H1 (cell line): Measurements from ENCODE around the gene FGF18. TPM values are rescaled to one million over a fixed set of nuclear protein-coding genes. Genes with fewer than 3 reads are reported as not detected.

Source experiments
- CTCF ChIA-PET: fragments of 300-600 bp; sonication (Branson Sonifier 250); formaldehyde crosslinking; loops from one replicate; lab custom pipeline; 2021; ENCODE audit not compliant: partially characterized antibody; lab: Charles Lee
- POLR2A ChIA-PET: fragments of 300-600 bp; sonication (Branson Sonifier 250); formaldehyde crosslinking; loops from one replicate; lab custom pipeline; 2021; ENCODE audit warnings: inconsistent platforms; ENCODE audit not compliant: partially characterized antibody; lab: Charles Lee
- DNase-seq, 2 experiments: peaks; one replicate each; pipeline versions ENCODE4 v3.0.0 to v3.0.0-alpha.2; 2010 to 2022; ENCODE audit warnings: low spot score in 2 of 2, low read depth in 1 of 2, mixed read lengths in 1 of 2
- FAIRE-seq: peaks from 2 replicates; lab custom pipeline; 2011; peaks lifted over from hg19 to GRCh38; lab: Jason Lieb, UNC
- H2AFZ ChIP-seq: 2 replicates; pipeline ENCODE4 v1.8.1; 2012; ENCODE audit warnings: low read length, inconsistent platforms
- H2AK5ac ChIP-seq: 2 replicates; pipeline ENCODE4 v1.6.1; 2013; ENCODE audit warnings: low read depth, low read length
- H2BK120ac ChIP-seq: replicated peaks from 2 replicates; pipeline ENCODE3; 2013; ENCODE audit warnings: low read depth, low read length, inconsistent platforms
- H2BK12ac ChIP-seq: 2 replicates; pipeline ENCODE4 v1.6.1; 2013; ENCODE audit warnings: low read depth, low read length
- H2BK15ac ChIP-seq: 2 replicates; pipeline ENCODE4 v1.6.1; 2013; ENCODE audit warnings: low read length
- H2BK20ac ChIP-seq: 2 replicates; pipeline ENCODE4 v1.6.1; 2013; ENCODE audit warnings: low read length
- H2BK5ac ChIP-seq: 2 replicates; pipeline ENCODE4 v1.6.1; 2013; ENCODE audit warnings: low read depth, low read length
- H3K14ac ChIP-seq: 2 replicates; pipeline ENCODE4 v1.6.1; 2013; ENCODE audit warnings: inconsistent platforms; ENCODE audit not compliant: insufficient read length
- H3K18ac ChIP-seq: 2 replicates; pipeline ENCODE4 v1.6.1; 2013; ENCODE audit warnings: low read length; ENCODE audit errors: extremely low read depth
- H3K23ac ChIP-seq: 2 replicates; pipeline ENCODE4 v1.6.1; 2013; ENCODE audit warnings: inconsistent platforms; ENCODE audit not compliant: insufficient read length
- H3K23me2 ChIP-seq: 2 replicates; pipeline ENCODE4 v1.6.1; 2013; ENCODE audit warnings: low read depth, low read length
- H3K27ac ChIP-seq: 2 replicates; pipeline ENCODE4 v1.6.1; 2011; ENCODE audit warnings: low read depth, low read length, inconsistent platforms
- H3K27me3 ChIP-seq, 4 experiments: replicated peaks in 1 of 4; 1 replicate in 1 of 4; 2 replicates in 3 of 4; pipeline versions ENCODE4 v1.6.1 to v1.8.1; 2011 to 2013; ENCODE audit warnings: low read length in 3 of 4, mild to moderate bottlenecking in 3 of 4, inconsistent platforms in 2 of 4, mixed read lengths in 2 of 4, moderate library complexity in 1 of 4; ENCODE audit not compliant: control insufficient read depth in 3 of 4, insufficient read depth in 3 of 4; ENCODE audit errors: extremely low read depth in 1 of 4
- H3K36me3 ChIP-seq, 4 experiments: 2 replicates each; pipeline versions ENCODE4 v1.6.1 to v1.8.1; 2011 to 2013; ENCODE audit warnings: mild to moderate bottlenecking in 4 of 4, low read length in 3 of 4, moderate library complexity in 2 of 4, control low read depth in 1 of 4, inconsistent platforms in 1 of 4; ENCODE audit not compliant: insufficient read depth in 4 of 4, control insufficient read depth in 2 of 4
- H3K4ac ChIP-seq: replicated peaks from 2 replicates; pipeline ENCODE3; 2013; ENCODE audit warnings: low read length, low read depth, mixed read lengths, inconsistent platforms; ENCODE audit not compliant: insufficient read length
- H3K4me1 ChIP-seq, 4 experiments: replicated peaks in 1 of 4; 1 replicate in 1 of 4; 2 replicates in 3 of 4; pipeline versions ENCODE4 v1.6.1 to v1.8.1; 2011 to 2013; ENCODE audit warnings: low read length in 3 of 4, inconsistent platforms in 2 of 4, mixed read lengths in 1 of 4; ENCODE audit not compliant: insufficient read depth in 4 of 4, control insufficient read depth in 3 of 4
- H3K4me2 ChIP-seq, 2 experiments: 2 replicates each; pipeline versions ENCODE4 v1.6.1 to v1.8.1; 2011 to 2013; ENCODE audit warnings: low read depth in 2 of 2, low read length in 2 of 2, control low read depth in 1 of 2, inconsistent platforms in 1 of 2, mild to moderate bottlenecking in 1 of 2; ENCODE audit not compliant: insufficient read depth in 1 of 2
- H3K4me3 ChIP-seq, 4 experiments: fragments of 200-600, 300-600 bp in 1 of 4; sonication (generic), shearing (Covaris generic), sonication (Bioruptor Twin) in 1 of 4; 2 replicates each; pipeline versions ENCODE4 v1.5.1 to v1.8.1; 2011 to 2016; ENCODE audit warnings: low read length in 4 of 4, low read depth in 3 of 4, control low read depth in 2 of 4, inconsistent platforms in 2 of 4, mild to moderate bottlenecking in 2 of 4, mixed read lengths in 1 of 4, moderate library complexity in 1 of 4; ENCODE audit not compliant: insufficient read depth in 2 of 4; ENCODE audit errors: extremely low read depth in 1 of 4
- H3K56ac ChIP-seq: replicated peaks from 2 replicates; pipeline ENCODE3; 2013; ENCODE audit warnings: low read depth, mild to moderate bottlenecking, mixed read lengths, low read length, inconsistent platforms; ENCODE audit not compliant: insufficient read length
- H3K79me1 ChIP-seq: 2 replicates; pipeline ENCODE4 v1.6.1; 2013; ENCODE audit warnings: low read depth, low read length, control low read depth
- H3K79me2 ChIP-seq, 2 experiments: 2 replicates each; pipeline versions ENCODE4 v1.6.1 to v1.8.1; 2012 to 2013; ENCODE audit warnings: low read length in 2 of 2, mild to moderate bottlenecking in 2 of 2, inconsistent platforms in 1 of 2; ENCODE audit not compliant: insufficient read depth in 2 of 2, control insufficient read depth in 1 of 2
- H3K9ac ChIP-seq, 4 experiments: replicated peaks in 1 of 4; 1 replicate in 1 of 4; 2 replicates in 3 of 4; pipeline versions ENCODE4 v1.6.1 to v1.8.1; 2011 to 2013; ENCODE audit warnings: low read depth in 3 of 4, low read length in 3 of 4, control low read depth in 2 of 4, mild to moderate bottlenecking in 2 of 4, moderate library complexity in 2 of 4, inconsistent platforms in 1 of 4; ENCODE audit errors: extremely low read depth in 1 of 4
- H3K9me3 ChIP-seq, 2 experiments: 2 replicates each; pipeline versions ENCODE4 v1.6.1 to v1.8.1; 2012 to 2013; ENCODE audit warnings: mild to moderate bottlenecking in 2 of 2, moderate library complexity in 2 of 2, control low read depth in 1 of 2, inconsistent platforms in 1 of 2, low read depth in 1 of 2, low read length in 1 of 2, mixed read lengths in 1 of 2; ENCODE audit not compliant: insufficient read depth in 2 of 2
- H4K20me1 ChIP-seq, 2 experiments: replicated peaks in 1 of 2; 2 replicates each; pipeline versions ENCODE3 to v1.8.1; 2011 to 2013; ENCODE audit warnings: inconsistent platforms in 2 of 2, low read length in 2 of 2, mild to moderate bottlenecking in 1 of 2; ENCODE audit not compliant: insufficient read depth in 2 of 2, control insufficient read depth in 1 of 2
- H4K5ac ChIP-seq: 2 replicates; pipeline ENCODE4 v1.6.1; 2013; ENCODE audit warnings: low read length, low read depth, mixed read lengths, inconsistent platforms; ENCODE audit not compliant: insufficient read length
- H4K8ac ChIP-seq: 2 replicates; pipeline ENCODE4 v1.8.0; 2013; ENCODE audit warnings: mild to moderate bottlenecking, moderate library complexity, low read length, inconsistent platforms; ENCODE audit not compliant: insufficient read depth; ENCODE audit errors: extremely low read depth
- H4K91ac ChIP-seq: replicated peaks from 2 replicates; pipeline ENCODE3; 2013; ENCODE audit warnings: low read length, mixed read lengths, inconsistent platforms; ENCODE audit not compliant: insufficient read length
- HDAC2 ChIP-seq, 2 experiments: fragments of 300-600 bp in 1 of 2; sonication (generic) in 1 of 2; IDR thresholded peaks; 2 replicates each; pipeline ENCODE4 v1.6.1; 2011 to 2012; ENCODE audit warnings: low read depth in 2 of 2, low read length in 2 of 2, mild to moderate bottlenecking in 2 of 2, moderate library complexity in 2 of 2, borderline replicate concordance in 1 of 2, inconsistent platforms in 1 of 2
- KDM5A ChIP-seq: fragments of 200-600 bp; IDR thresholded peaks from 2 replicates; pipeline ENCODE4 v1.7.1; 2012; ENCODE audit warnings: mild to moderate bottlenecking, low read length, inconsistent platforms, mixed read lengths
- SP4 ChIP-seq: IDR thresholded peaks from 2 replicates; pipeline ENCODE4 v1.6.1; 2012; ENCODE audit warnings: low read length, inconsistent platforms
- TBP ChIP-seq: IDR thresholded peaks from 2 replicates; pipeline ENCODE4 v1.6.1; 2011; ENCODE audit warnings: low read depth, low read length, improper control_type of control experiment
- WGBS, 2 experiments: shearing (Covaris generic) in 1 of 2; methylation state at CpG; one replicate each; pipeline versions ENCODE4 v1.1.6 to v1.1.7; 2013 to 2015; ENCODE audit warnings: low lambda C conversion rate in 2 of 2, mixed read lengths in 2 of 2, inconsistent platforms in 1 of 2, low coverage in 1 of 2, missing lambda C conversion rate in 1 of 2; ENCODE audit not compliant: insufficient replicate concordance in 2 of 2, insufficient coverage in 1 of 2, insufficient read length in 1 of 2; ENCODE audit errors: extremely low coverage in 1 of 2, missing lambda C conversion rate in 1 of 2; 5-methylcytosine and 5-hydroxymethylcytosine counted together
- polyA plus RNA-seq, 7 experiments: library from polyadenylated mRNA; depleted of rRNA in 3 of 7; stranded (reverse) in 5 of 7; unstranded in 2 of 7; fragments of >200 nt in 5 of 7; fragments of 200-250 nt in 2 of 7; gene quantifications; 1 replicate in 5 of 7; 2 replicates in 1 of 7; 4 replicates in 1 of 7; pipeline versions ENCODE4 v1.2.1 to v1.2.3, GENCODE V29; 2011 to 2013; ENCODE audit warnings: missing spikeins in 2 of 7, mixed read lengths in 2 of 7
- total RNA-seq: library from RNA; stranded (reverse); fragmentation: NEBNext Ultra II Directional; extraction: Animal tissue kit (Norgen Biotek cat#: 25700); gene quantifications from 2 replicates; pipeline ENCODE4 v1.2.1, GENCODE V29; 2021

FGF18 gene
- total and polyA plus RNA-seq, 2 of the 8 experiments (the other 6 are each of a cell fraction or from before 2014, with no cell fraction given), result 0.54 to 1.3 TPM

GRCh38 chr5:171410181-171410580, 9.3 kb upstream of the FGF18 start:
- H4K20me1 ChIP-seq, result peaks cover 29 to 31% of the 10 kb centered on the region in 2 experiments
- POLR2A ChIA-PET, result interaction anchor here (0.9 to 12.5 kb wide), 3 partner anchors 8 to 42 kb away, joined by 3 to 626 read pairs (median 4); partner anchors contain the start of gene NPM1
- H3K36me3 ChIP-seq, result peaks cover 35 to 83% (median 71%) of the 10 kb centered on the region in 4 experiments

More at GRCh38 chr5:171410181-171410580, 9.3 kb upstream of the FGF18 start:
- no peak overlapping the region for H2BK20ac ChIP-seq
- H3K79me2 ChIP-seq, result peaks cover 0 to 62% of the 10 kb centered on the region in 2 experiments; a peak in 2 of 4 replicates
- H3K27ac ChIP-seq, result no peak overlapping the region
- 5% methylated on average over 1 of the region's 1 CpG; no CpG with 5 or more reads in 1 of the 2 experiments for WGBS, 2 experiments
- H3K79me1 ChIP-seq, result no peaks in the 10 kb centered on the region; the same call in 1 of the 2 replicates
- H3K4ac ChIP-seq, result no peak overlapping the region
- TF ChIP-seq SP4, result no peak
- no peak for TF ChIP-seq HDAC2 (IDR thresholded peaks at IDR 0.05; ENCODE audit: borderline replicate concordance in 1 of 2, low read depth in 2 of 2, low read length in 2 of 2)
- no peak for TF ChIP-seq TBP
- no peak for TF ChIP-seq KDM5A
- H3K9me3 ChIP-seq, result no peaks in the 10 kb centered on the region
- no peaks in the 10 kb centered on the region for H3K4me1 ChIP-seq
- H2BK120ac ChIP-seq, result no peak overlapping the region
- H3K18ac ChIP-seq, result no peak overlapping the region
- no peak for FAIRE-seq
- H4K8ac ChIP-seq, result no peak overlapping the region
- no peak overlapping the region for H3K23ac ChIP-seq
- H2BK5ac ChIP-seq, result no peak overlapping the region
- no peak for DNase-seq
- no peak overlapping the region for H3K4me2 ChIP-seq
- no peak overlapping the region for H4K5ac ChIP-seq
- H3K56ac ChIP-seq, result no peak overlapping the region
- H3K23me2 ChIP-seq, result no peaks in the 10 kb centered on the region
- H4K91ac ChIP-seq, result no peak overlapping the region
- CTCF ChIA-PET, result interaction anchor here (1.4 kb wide), 1 partner anchor 11 kb away, joined by 3 read pairs; no protein-coding TSS in a partner anchor
- H3K4me3 ChIP-seq, result no peak overlapping the region
- H2AK5ac ChIP-seq, result no peak overlapping the region
- no peak overlapping the region for H3K9ac ChIP-seq
- no peak overlapping the region for H2BK12ac ChIP-seq
- no peaks in the 10 kb centered on the region for H3K27me3 ChIP-seq
- H3K14ac ChIP-seq, result no peak overlapping the region
- no peak overlapping the region for H2AFZ ChIP-seq
- no peak overlapping the region for H2BK15ac ChIP-seq
